H9 (cell line): ENCODE measurements around the gene GHRL. TPM values are rescaled to one million over a fixed set of nuclear protein-coding genes. Genes with fewer than 3 reads are reported as not detected.

ENCODE experiments used
- DNase-seq: peaks from one replicate; pipeline ENCODE4 v3.0.0-alpha.2; 2017
- H2AFZ ChIP-seq: one replicate; pipeline ENCODE4 v1.6.1; 2013; ENCODE audit warnings: mild to moderate bottlenecking, low read length, control low read depth, moderate library complexity
- H2AK5ac ChIP-seq: 2 replicates; pipeline ENCODE4 v1.6.1; 2013; ENCODE audit warnings: low read length, control low read depth, mixed read lengths; ENCODE audit not compliant: insufficient read length
- H2BK120ac ChIP-seq: one replicate; pipeline ENCODE4 v1.6.1; 2013; ENCODE audit warnings: low read depth, mild to moderate bottlenecking, low read length, control low read depth, inconsistent platforms; ENCODE audit not compliant: poor library complexity, severe bottlenecking
- H2BK12ac ChIP-seq: 2 replicates; pipeline ENCODE4 v1.6.1; 2013; ENCODE audit warnings: low read length, control low read depth, mixed read lengths, low read depth; ENCODE audit not compliant: insufficient read length
- H2BK15ac ChIP-seq: 2 replicates; pipeline ENCODE4 v1.6.1; 2013; ENCODE audit warnings: low read depth, low read length, control low read depth
- H2BK20ac ChIP-seq: one replicate; pipeline ENCODE4 v1.6.1; 2013; ENCODE audit warnings: low read depth, mild to moderate bottlenecking, low read length, control low read depth, inconsistent platforms; ENCODE audit not compliant: poor library complexity, severe bottlenecking
- H2BK5ac ChIP-seq: 2 replicates; pipeline ENCODE4 v1.6.1; 2013; ENCODE audit warnings: low read length, control low read depth, mixed read lengths; ENCODE audit not compliant: insufficient read length
- H3K14ac ChIP-seq: 2 replicates; pipeline ENCODE4 v1.6.1; 2013; ENCODE audit warnings: low read length, control low read depth; ENCODE audit not compliant: insufficient read depth
- H3K18ac ChIP-seq: 2 replicates; pipeline ENCODE4 v1.6.1; 2013; ENCODE audit warnings: low read depth, mild to moderate bottlenecking, mixed read lengths, low read length, control low read depth; ENCODE audit not compliant: insufficient read length
- H3K23ac ChIP-seq: 2 replicates; pipeline ENCODE4 v1.6.1; 2013; ENCODE audit warnings: low read length, control low read depth, mixed read lengths, low read depth; ENCODE audit not compliant: insufficient read length
- H3K23me2 ChIP-seq: 2 replicates; pipeline ENCODE4 v1.6.1; 2013; ENCODE audit warnings: low read depth, mild to moderate bottlenecking, mixed read lengths, low read length, control low read depth; ENCODE audit not compliant: insufficient read length, poor library complexity, severe bottlenecking
- H3K27ac ChIP-seq: 2 replicates; pipeline ENCODE4 v1.5.1; 2013; ENCODE audit warnings: low read length, control low read depth, mixed read lengths, low read depth; ENCODE audit not compliant: insufficient read length
- H3K27me3 ChIP-seq: 2 replicates; pipeline ENCODE4 v1.6.1; 2013; ENCODE audit warnings: low read length, control low read depth, inconsistent platforms; ENCODE audit not compliant: insufficient read depth
- H3K4ac ChIP-seq: 2 replicates; pipeline ENCODE4 v1.6.1; 2013; ENCODE audit warnings: low read depth, mild to moderate bottlenecking, control low read depth, inconsistent platforms, low read length, moderate library complexity
- H3K4me1 ChIP-seq: 2 replicates; pipeline ENCODE4 v1.6.1; 2013; ENCODE audit warnings: low read length, control low read depth, inconsistent platforms; ENCODE audit not compliant: insufficient read depth
- H3K4me2 ChIP-seq: 2 replicates; pipeline ENCODE4 v1.6.1; 2013; ENCODE audit warnings: low read length, control low read depth, mixed read lengths; ENCODE audit not compliant: insufficient read length, insufficient read depth
- H3K56ac ChIP-seq: 2 replicates; pipeline ENCODE4 v1.6.1; 2013; ENCODE audit warnings: low read depth, mild to moderate bottlenecking, mixed read lengths, low read length, control low read depth; ENCODE audit not compliant: insufficient read length
- H3K79me1 ChIP-seq: 2 replicates; pipeline ENCODE4 v1.6.1; 2013; ENCODE audit warnings: low read depth, mild to moderate bottlenecking, moderate library complexity, low read length, control low read depth, inconsistent platforms; ENCODE audit not compliant: insufficient read depth, poor library complexity, severe bottlenecking
- H3K79me2 ChIP-seq: 2 replicates; pipeline ENCODE4 v1.6.1; 2013; ENCODE audit warnings: low read length, control low read depth, inconsistent platforms; ENCODE audit not compliant: insufficient read depth
- H3K9ac ChIP-seq: 2 replicates; pipeline ENCODE4 v1.6.1; 2013; ENCODE audit warnings: low read length, control low read depth, mixed read lengths; ENCODE audit not compliant: insufficient read length; ENCODE audit errors: extremely low read depth
- H3K9me3 ChIP-seq: one replicate; pipeline ENCODE4 v1.6.1; 2013; ENCODE audit warnings: low read depth, low read length, inconsistent platforms; ENCODE audit not compliant: control insufficient read depth
- H3T11ph ChIP-seq: one replicate; pipeline ENCODE4 v1.6.1; 2013; ENCODE audit warnings: mild to moderate bottlenecking, low read length, control low read depth, inconsistent platforms
- H4K20me1 ChIP-seq: one replicate; pipeline ENCODE4 v1.6.1; 2013; ENCODE audit not compliant: control insufficient read depth, insufficient read length, insufficient read depth
- H4K5ac ChIP-seq: 2 replicates; pipeline ENCODE4 v1.6.1; 2013; ENCODE audit warnings: low read depth, mild to moderate bottlenecking, mixed read lengths, low read length, control low read depth; ENCODE audit not compliant: insufficient read length
- H4K8ac ChIP-seq: replicated peaks from 2 replicates; pipeline ENCODE4 v1.6.1; 2013; ENCODE audit warnings: low read length, control low read depth, mixed read lengths, low read depth; ENCODE audit not compliant: insufficient read length
- H4K91ac ChIP-seq: 2 replicates; pipeline ENCODE4 v1.6.1; 2013; ENCODE audit warnings: low read depth, mild to moderate bottlenecking, moderate library complexity, mixed read lengths, low read length, control low read depth; ENCODE audit not compliant: insufficient read length
- H3K27ac Mint-ChIP-seq, 3 experiments: 2 replicates in 2 of 3; 3 replicates in 1 of 3; pipeline ENCODE4 v1.8.0; 2020 to 2021; ENCODE audit warnings: mixed read lengths in 3 of 3, mild to moderate bottlenecking in 1 of 3, moderate library complexity in 1 of 3
- H3K27me3 Mint-ChIP-seq: 2 replicates; pipeline ENCODE4 v1.8.0; 2021; ENCODE audit warnings: low read depth, mild to moderate bottlenecking, moderate library complexity, mixed read lengths
- H3K36me3 Mint-ChIP-seq, 3 experiments: 2 replicates in 2 of 3; 3 replicates in 1 of 3; pipeline ENCODE4 v1.8.0; 2020 to 2021; ENCODE audit warnings: low read depth in 3 of 3, mixed read lengths in 3 of 3; ENCODE audit not compliant: insufficient read depth in 1 of 3
- H3K4me1 Mint-ChIP-seq, 2 experiments: 2 replicates each; pipeline ENCODE4 v1.8.0; 2020; ENCODE audit warnings: mixed read lengths in 2 of 2
- H3K4me3 Mint-ChIP-seq, 2 experiments: 2 replicates in 1 of 2; 3 replicates in 1 of 2; pipeline ENCODE4 v1.8.0; 2020 to 2021; ENCODE audit warnings: mild to moderate bottlenecking in 2 of 2, mixed read lengths in 2 of 2, moderate library complexity in 1 of 2
- H3K9me3 Mint-ChIP-seq, 2 experiments: 2 replicates in 1 of 2; 3 replicates in 1 of 2; pipeline ENCODE4 v1.8.0; 2020; ENCODE audit warnings: mild to moderate bottlenecking in 2 of 2, mixed read lengths in 2 of 2, moderate library complexity in 1 of 2
- CTCF ChIP-seq: fragments of 200-600 bp; sonication (generic); conservative IDR thresholded peaks from 3 replicates; pipeline ENCODE4 v1.8.0; 2021; ENCODE audit warnings: antibody characterized with exemption, mild to moderate bottlenecking
- WGBS: extraction: QIAGEN DNeasy Blood & Tissue Kit; methylation state at CpG from one replicate; pipeline ENCODE4 v1.1.7; 2013; ENCODE audit warnings: missing lambda C conversion rate, low lambda C conversion rate, mixed read lengths; ENCODE audit not compliant: insufficient read length; ENCODE audit errors: extremely low coverage; 5-methylcytosine and 5-hydroxymethylcytosine counted together
- total RNA-seq: library from RNA; stranded (reverse); gene quantifications from 2 replicates; pipeline ENCODE4 v1.2.1, GENCODE V29; 2021

Gene GHRL
- total RNA-seq, 1 experiment from 2014 or later: 1.3 TPM

DNA sequence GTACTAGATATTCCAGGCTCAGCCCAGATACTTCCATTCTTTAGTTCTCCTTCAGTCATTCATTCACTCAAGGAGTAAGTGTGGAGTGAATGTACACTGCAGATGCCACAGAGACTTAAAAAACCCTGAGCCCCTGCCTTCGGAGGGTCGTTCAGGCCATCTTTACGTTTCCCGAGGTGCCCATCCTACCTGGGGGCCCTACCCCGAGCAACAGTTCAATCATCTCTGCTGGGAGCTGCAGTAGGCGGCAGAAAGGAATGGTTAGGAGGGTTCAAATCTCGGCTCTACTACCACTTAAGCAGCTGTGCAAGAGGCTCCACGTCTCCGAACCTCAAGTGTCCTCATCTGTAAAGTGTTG, 27.6 kb upstream of the GHRL start:
- H2AFZ ChIP-seq: no peak overlapping the region
- H3K4me3 Mint-ChIP-seq: peak overlapping the region; percentile 97 to 98
- peaks cover 0 to 8% of the 10 kb centered on the region in 2 experiments; a peak in 3 of 4 replicates for H3K4me1 Mint-ChIP-seq

More for the DNA sequence above, 27.6 kb upstream of the GHRL start:
- Histone ChIP-seq H2AK5ac (no peak overlapping the region), H4K20me1 (no peaks in the 10 kb centered on the region), H3K27ac (no peak overlapping the region), H3K23me2 (peaks cover 5% of the 10 kb centered on the region), H4K5ac (no peak overlapping the region), H3K56ac (no peak overlapping the region), H3K18ac (peak overlapping the region; percentile 71), H3K4me1 (no peaks in the 10 kb centered on the region), H2BK15ac (no peak overlapping the region), H4K8ac (no peak overlapping the region), H2BK12ac (no peak overlapping the region), H3K79me2 (peaks cover 12% of the 10 kb centered on the region), H3K9ac (peak overlapping the region; percentile 88), H4K91ac (no peak overlapping the region), H2BK20ac (no peak overlapping the region), H3K4ac (no peak overlapping the region), H3K14ac (peak overlapping the region; percentile 83; the same call in 1 of the 2 replicates), H2BK5ac (no peak overlapping the region), H2BK120ac (no peak overlapping the region), H3T11ph (no peak overlapping the region), H3K79me1 (no peaks in the 10 kb centered on the region), H3K27me3 (no peaks in the 10 kb centered on the region), H3K9me3 (no peaks in the 10 kb centered on the region), H3K4me2 (peak overlapping the region; percentile 97), H3K23ac (no peak overlapping the region)
- H3K9me3 Mint-ChIP-seq: no peaks in the 10 kb centered on the region
- WGBS: no CpG with 5 or more reads among the region's 9 CpGs
- H3K27me3 Mint-ChIP-seq: peaks cover 8% of the 10 kb centered on the region
- TF ChIP-seq CTCF: no peak
- peak overlapping the region; percentile 91 to 98 (median 97) for H3K27ac Mint-ChIP-seq
- peaks cover 12 to 34% (median 26%) of the 10 kb centered on the region in 3 experiments; a peak in 6 of 7 replicates for H3K36me3 Mint-ChIP-seq
- no peak for DNase-seq
